Measurements from ENCODE around the gene NXPH1. TPM values are rescaled to one million over a fixed set of nuclear protein-coding genes. Genes with fewer than 3 reads are reported as not detected.

NXPH1 gene
- total and polyA plus RNA-seq, 9 of the 15 experiments (the other 6 are each of a cell fraction or from before 2014, with no cell fraction given), result 0.16 TPM; not detected in 8

DNA sequence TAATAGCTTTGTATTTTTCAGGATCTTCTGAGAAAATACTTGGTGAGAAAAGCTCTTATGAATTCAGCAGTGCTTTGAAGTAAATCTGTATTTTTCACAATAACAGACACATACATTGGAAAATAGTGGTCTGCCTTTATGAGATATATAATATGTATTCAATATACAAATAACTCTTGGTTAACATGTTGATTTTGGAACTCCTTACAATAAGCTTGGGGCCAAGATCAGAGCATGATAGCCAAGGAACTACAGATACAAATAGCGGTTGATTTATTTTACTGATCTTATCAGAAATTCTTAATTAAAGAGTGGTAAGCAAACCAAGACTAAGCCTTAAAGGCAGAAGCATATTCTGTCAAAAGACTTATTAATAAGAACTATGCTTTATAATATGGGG, 24.5 kb upstream of the NXPH1 start:
- intact Hi-C loops (cut with micrococcal nuclease), result no loop called here
- in situ Hi-C loops (cut with MboI), result loop anchor here (25.0 kb wide), 1 partner anchor 2003 kb away; no protein-coding TSS in a partner anchor
- WGBS (ENCODE audit: insufficient coverage, low coverage, missing lambda C conversion rate), result 20% methylated on average over 1 of the region's 1 CpG
- TF ChIP-seq TRIM24 (IDR thresholded peaks at IDR 0.05), result no peak
- no peak for TF ChIP-seq ZSCAN29 (IDR thresholded peaks at IDR 0.05)
- TF ChIP-seq NFYB (IDR thresholded peaks at IDR 0.05; ENCODE audit: extremely low read depth, insufficient read length), result no peak
- TF ChIP-seq PTTG1 (tag; IDR thresholded peaks at IDR 0.05; ENCODE audit: low read depth), result no peak
- no peak for TF ChIP-seq TEAD4 (IDR thresholded peaks at IDR 0.05; ENCODE audit: low read length)
- no peak for TF ChIP-seq TEAD4 (CRISPR knock-in tag; IDR thresholded peaks at IDR 0.05; ENCODE audit: borderline replicate concordance)
- no peak for TF ChIP-seq NBN (IDR thresholded peaks at IDR 0.05; ENCODE audit: low read depth)
- no peak for TF ChIP-seq TEAD1 (CRISPR knock-in tag; IDR thresholded peaks at IDR 0.05)
- no peak for TF ChIP-seq MAFG (tag; conservative IDR thresholded peaks at IDR 0.05)
- no peak for TF ChIP-seq ZNF24 (IDR thresholded peaks at IDR 0.05)
- no peak for TF ChIP-seq ZNF175 (CRISPR knock-in tag; IDR thresholded peaks at IDR 0.05; ENCODE audit: low read depth)
- TF ChIP-seq, protein P1, sequence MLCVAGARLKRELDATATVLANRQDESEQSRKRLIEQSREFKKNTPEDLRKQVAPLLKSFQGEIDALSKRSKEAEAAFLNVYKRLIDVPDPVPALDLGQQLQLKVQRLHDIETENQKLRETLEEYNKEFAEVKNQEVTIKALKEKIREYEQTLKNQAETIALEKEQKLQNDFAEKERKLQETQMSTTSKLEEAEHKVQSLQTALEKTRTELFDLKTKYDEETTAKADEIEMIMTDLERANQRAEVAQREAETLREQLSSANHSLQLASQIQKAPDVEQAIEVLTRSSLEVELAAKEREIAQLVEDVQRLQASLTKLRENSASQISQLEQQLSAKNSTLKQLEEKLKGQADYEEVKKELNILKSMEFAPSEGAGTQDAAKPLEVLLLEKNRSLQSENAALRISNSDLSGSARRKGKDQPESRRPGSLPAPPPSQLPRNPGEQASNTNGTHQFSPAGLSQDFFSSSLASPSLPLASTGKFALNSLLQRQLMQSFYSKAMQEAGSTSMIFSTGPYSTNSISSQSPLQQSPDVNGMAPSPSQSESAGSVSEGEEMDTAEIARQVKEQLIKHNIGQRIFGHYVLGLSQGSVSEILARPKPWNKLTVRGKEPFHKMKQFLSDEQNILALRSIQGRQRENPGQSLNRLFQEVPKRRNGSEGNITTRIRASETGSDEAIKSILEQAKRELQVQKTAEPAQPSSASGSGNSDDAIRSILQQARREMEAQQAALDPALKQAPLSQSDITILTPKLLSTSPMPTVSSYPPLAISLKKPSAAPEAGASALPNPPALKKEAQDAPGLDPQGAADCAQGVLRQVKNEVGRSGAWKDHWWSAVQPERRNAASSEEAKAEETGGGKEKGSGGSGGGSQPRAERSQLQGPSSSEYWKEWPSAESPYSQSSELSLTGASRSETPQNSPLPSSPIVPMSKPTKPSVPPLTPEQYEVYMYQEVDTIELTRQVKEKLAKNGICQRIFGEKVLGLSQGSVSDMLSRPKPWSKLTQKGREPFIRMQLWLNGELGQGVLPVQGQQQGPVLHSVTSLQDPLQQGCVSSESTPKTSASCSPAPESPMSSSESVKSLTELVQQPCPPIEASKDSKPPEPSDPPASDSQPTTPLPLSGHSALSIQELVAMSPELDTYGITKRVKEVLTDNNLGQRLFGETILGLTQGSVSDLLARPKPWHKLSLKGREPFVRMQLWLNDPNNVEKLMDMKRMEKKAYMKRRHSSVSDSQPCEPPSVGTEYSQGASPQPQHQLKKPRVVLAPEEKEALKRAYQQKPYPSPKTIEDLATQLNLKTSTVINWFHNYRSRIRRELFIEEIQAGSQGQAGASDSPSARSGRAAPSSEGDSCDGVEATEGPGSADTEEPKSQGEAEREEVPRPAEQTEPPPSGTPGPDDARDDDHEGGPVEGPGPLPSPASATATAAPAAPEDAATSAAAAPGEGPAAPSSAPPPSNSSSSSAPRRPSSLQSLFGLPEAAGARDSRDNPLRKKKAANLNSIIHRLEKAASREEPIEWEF (CRISPR knock-in tag; IDR thresholded peaks at IDR 0.05), result no peak
- no peak for TF ChIP-seq RUNX1 (IDR thresholded peaks at IDR 0.05; ENCODE audit: low read depth)
- no peak for TF ChIP-seq MECOM (CRISPR knock-in tag; IDR thresholded peaks at IDR 0.05)
- no peak for TF ChIP-seq CHCHD3 (CRISPR knock-in tag; IDR thresholded peaks at IDR 0.05)
- TF ChIP-seq, protein P2, sequence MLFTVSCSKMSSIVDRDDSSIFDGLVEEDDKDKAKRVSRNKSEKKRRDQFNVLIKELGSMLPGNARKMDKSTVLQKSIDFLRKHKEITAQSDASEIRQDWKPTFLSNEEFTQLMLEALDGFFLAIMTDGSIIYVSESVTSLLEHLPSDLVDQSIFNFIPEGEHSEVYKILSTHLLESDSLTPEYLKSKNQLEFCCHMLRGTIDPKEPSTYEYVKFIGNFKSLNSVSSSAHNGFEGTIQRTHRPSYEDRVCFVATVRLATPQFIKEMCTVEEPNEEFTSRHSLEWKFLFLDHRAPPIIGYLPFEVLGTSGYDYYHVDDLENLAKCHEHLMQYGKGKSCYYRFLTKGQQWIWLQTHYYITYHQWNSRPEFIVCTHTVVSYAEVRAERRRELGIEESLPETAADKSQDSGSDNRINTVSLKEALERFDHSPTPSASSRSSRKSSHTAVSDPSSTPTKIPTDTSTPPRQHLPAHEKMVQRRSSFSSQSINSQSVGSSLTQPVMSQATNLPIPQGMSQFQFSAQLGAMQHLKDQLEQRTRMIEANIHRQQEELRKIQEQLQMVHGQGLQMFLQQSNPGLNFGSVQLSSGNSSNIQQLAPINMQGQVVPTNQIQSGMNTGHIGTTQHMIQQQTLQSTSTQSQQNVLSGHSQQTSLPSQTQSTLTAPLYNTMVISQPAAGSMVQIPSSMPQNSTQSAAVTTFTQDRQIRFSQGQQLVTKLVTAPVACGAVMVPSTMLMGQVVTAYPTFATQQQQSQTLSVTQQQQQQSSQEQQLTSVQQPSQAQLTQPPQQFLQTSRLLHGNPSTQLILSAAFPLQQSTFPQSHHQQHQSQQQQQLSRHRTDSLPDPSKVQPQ (CRISPR knock-in tag; IDR thresholded peaks at IDR 0.05; ENCODE audit: borderline replicate concordance), result no peak
- TF ChIP-seq TCF7 (IDR thresholded peaks at IDR 0.05; ENCODE audit: borderline replicate concordance), result no peak
- no peak for TF ChIP-seq SMAD4 (CRISPR knock-in tag; conservative IDR thresholded peaks at IDR 0.05)

More for the DNA sequence above, 24.5 kb upstream of the NXPH1 start:
- H3K9ac ChIP-seq (ENCODE audit: insufficient read depth in 1 of 2, low read depth in 2 of 2, low read length in 2 of 2), result no peak overlapping the region
- H3K27me3 ChIP-seq (ENCODE audit: control insufficient read depth in 2 of 2, insufficient read depth in 2 of 2, low read length in 2 of 2), result peaks cover 0 to 4% of the 10 kb centered on the region in 2 experiments; a peak in 3 of 5 replicates
- no peaks in the 10 kb centered on the region for H3K9me1 ChIP-seq (ENCODE audit: control insufficient read depth, insufficient read depth, low read length)
- POLR2A ChIA-PET, result no interaction called here
- no peak for DNase-seq (ENCODE audit: extremely low read depth in 1 of 4, low spot score in 3 of 4)
- H2AFZ ChIP-seq (ENCODE audit: low read depth, low read length), result no peak overlapping the region
- no peak overlapping the region for H3K27ac ChIP-seq (ENCODE audit: extremely low read depth, low read depth, low read length)
- no TSS peak for BruUV-seq (replicated peaks)
- H3K4me1 ChIP-seq (replicated peaks in 1 of 2; ENCODE audit: control insufficient read depth in 2 of 2, insufficient read depth in 2 of 2, low read length in 2 of 2), result no peaks in the 10 kb centered on the region
- H3K9me3 ChIP-seq (replicated peaks; ENCODE audit: control insufficient read depth, insufficient read depth, low read depth, low read length), result no peaks in the 10 kb centered on the region
- no peak for FAIRE-seq
- CTCF ChIA-PET (ENCODE audit: low intra/inter-chr PET ratio), result no interaction called here
- no peaks in the 10 kb centered on the region for H3K36me3 ChIP-seq (ENCODE audit: control insufficient read depth, insufficient read depth, low read length)
- no peak overlapping the region for H3K4me2 ChIP-seq (ENCODE audit: insufficient read depth, low read length)
- no peak for ATAC-seq
- H4K20me1 ChIP-seq (replicated peaks; ENCODE audit: control insufficient read depth, insufficient read depth, low read length), result no peaks in the 10 kb centered on the region
- no peaks in the 10 kb centered on the region for H3K79me2 ChIP-seq (ENCODE audit: control insufficient read depth, insufficient read depth, low read length)
- H3K4me3 ChIP-seq, result no peak overlapping the region
